Psoas muscle (tissue), 8 donors: Measurements from ENCODE around the gene BRWD1. TPM values are rescaled to one million over a fixed set of nuclear protein-coding genes. Genes with fewer than 3 reads are reported as not detected.

Experiments used
- ATAC-seq, 4 donors: fragments of 200-7000 bp; cut with Tn5 transposase; one replicate each; pipeline ENCODE4 v1.9.1; 2020; ENCODE audit warnings: moderate library complexity in 3 of 4, mild to moderate bottlenecking in 2 of 4
- DNase-seq, 2 donors: peaks; one replicate each; pipeline ENCODE4 v3.0.0-alpha.2; 2020
- H3K27ac ChIP-seq: fragments of 200-600 bp; one replicate; pipeline ENCODE4 v1.8.0; 2022
- H3K27me3 ChIP-seq, 3 donors: fragments of 200-600 bp in 1 of 3; one replicate each; pipeline versions ENCODE4 v1.6.1 to v1.8.0; 2013 to 2022; ENCODE audit warnings: low read length in 2 of 3, mild to moderate bottlenecking in 2 of 3, moderate library complexity in 1 of 3; ENCODE audit not compliant: insufficient read depth in 3 of 3
- H3K36me3 ChIP-seq, 2 donors: fragments of 200-600 bp in 1 of 2; one replicate each; pipeline versions ENCODE4 v1.6.1 to v1.8.0; 2013 to 2022; ENCODE audit warnings: low read depth in 1 of 2, mild to moderate bottlenecking in 1 of 2, moderate library complexity in 1 of 2; ENCODE audit not compliant: insufficient read depth in 1 of 2
- H3K4me1 ChIP-seq: fragments of 200-600 bp; one replicate; pipeline ENCODE4 v1.8.0; 2022
- H3K4me3 ChIP-seq: fragments of 200-600 bp; one replicate; pipeline ENCODE4 v1.8.0; 2022; ENCODE audit warnings: mild to moderate bottlenecking
- H3K9me3 ChIP-seq: fragments of 200-600 bp; one replicate; pipeline ENCODE4 v1.8.0; 2022
- CTCF ChIP-seq: fragments of 200-600 bp; IDR thresholded peaks from one replicate; pipeline ENCODE4 v1.8.0; 2022; ENCODE audit warnings: antibody characterized with exemption
- whole genome bisulfite sequencing, 3 donors: extraction: QIAGEN DNeasy Blood & Tissue Kit; methylation state at CpG; one replicate each; pipeline versions ENCODE4 v1.1.6 to v1.1.7; 2013; 5-methylcytosine and 5-hydroxymethylcytosine counted together
- intact Hi-C, 2 donors: fragments of 100-400 bp; cut with DNase I; formaldehyde crosslinking; loops; one replicate each; pipeline versions ENCODE4 v1.11.0 to v1.14.2; 2022
- long read RNA-seq, 2 donors: library from polyadenylated mRNA; unstranded; transcript quantifications; one replicate each; pipeline ENCODE4 v2.0.0, GENCODE V29; 2021
- polyA plus RNA-seq, 3 donors: library from polyadenylated mRNA; stranded (reverse); fragments of 200-250 nt; gene quantifications; one replicate each; pipeline ENCODE4 v1.2.3, GENCODE V29; 2013
- total RNA-seq, 4 donors: library from RNA; stranded (reverse); fragmentation: NEBNext Ultra II Directional in 2 of 4; extraction: Animal tissue kit (Norgen Biotek cat#: 25700) in 2 of 4; gene quantifications; one replicate each; pipeline versions ENCODE4 v1.2.1 to v1.2.4, GENCODE V29; 2021 to 2023
- donor health status: healthy with polysubstance abuse.
- donor health status: DM: no; HTN: no; CAD: no; lungs with moderate emphysema.
- donor health status: Bipolar disorder and iron deficiency.
- donor health status: healthy.
- donor health status: DM: yes; HTN: yes; CAD: no.
- donor health status: DM: no; HTN: no; CAD: no.
- donor health status: DM: no; HTN: no; CAD: no.
- donor health status: DM: yes; HTN: yes; CAD: no.

The BRWD1 gene
- total RNA-seq (10 to 100 TPM; 30.2 to 33.0 (median 32.0) TPM), polyA plus RNA-seq (10 to 100 TPM; 12.6 to 21.0 (median 13.2) TPM)
- long read RNA-seq, donor 1, full-length matches to known transcripts = 19 of 51 reads
- long read RNA-seq, donor 1, partial matches to known transcripts = 27 of 51 reads
- long read RNA-seq, donor 1, other reads (novel, unspliced or antisense) = 5 of 51 reads
- long read RNA-seq, donor 2, full-length matches to known transcripts = 74 of 113 reads
- long read RNA-seq, donor 2, partial matches to known transcripts = 28 of 113 reads
- long read RNA-seq, donor 2, other reads (novel, unspliced or antisense) = 11 of 113 reads

DNA sequence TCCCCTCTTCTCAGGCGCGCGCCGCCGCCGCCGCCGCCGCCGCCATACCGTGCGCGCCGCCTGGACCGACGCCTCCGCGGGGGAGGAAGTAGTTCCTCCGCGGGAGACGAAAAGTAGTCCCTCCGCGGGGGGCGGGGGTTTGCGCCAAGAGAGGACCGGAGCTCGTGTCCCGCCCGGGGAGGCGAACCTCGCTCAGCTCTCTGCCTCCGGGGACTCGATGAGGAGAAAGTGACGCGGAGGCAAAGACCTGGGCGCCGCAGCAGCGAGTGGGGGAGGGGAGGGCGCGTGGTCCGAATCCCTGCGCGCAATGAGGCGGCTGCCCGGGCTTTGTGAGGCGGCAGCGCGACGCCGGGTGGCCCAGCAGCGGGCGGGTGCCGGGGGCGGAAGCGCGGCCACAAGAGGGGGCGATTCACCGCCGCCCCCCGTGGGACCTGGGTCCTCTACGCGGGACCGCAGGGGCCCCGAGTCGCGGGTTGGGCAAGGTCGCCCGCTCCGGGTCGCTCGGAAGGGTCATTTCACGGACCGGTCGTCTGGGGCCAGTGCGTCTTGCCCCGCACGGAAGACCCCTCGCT is at the start of gene BRWD1:
Gene BRWD1 (minus strand): TSS at position 62 of the 572 bp plus-strand sequence. CDS start 141 bp downstream, outside the sequence.
- intact Hi-C loops = loop anchor here (2.0 to 10.0 kb wide), 3 partner anchors 34 to 131 kb away; partner anchors contain the start of genes HMGN1 (in 1 of the 2) and LCA5L (in 1 of the 2)
- Histone ChIP-seq H3K4me1 (peaks cover 22% of the 10 kb centered on the region), H3K27ac (peak within 1 kb of the TSS; percentile 98), H3K9me3 (no peaks in the 10 kb centered on the region), H3K36me3 (peaks cover 0 to 31% of the 10 kb centered on the region in 2 donors), H3K27me3 (no peaks in the 10 kb centered on the region), H3K4me3 (peak within 1 kb of the TSS; percentile 97)
- DNase-seq = peak; percentile 86 to 93
- WGBS, 3 donors = 1% methylated on average over 49 to 77 of the region's 78 CpGs
- peak; percentile 82 to 88 (median 86) for ATAC-seq
- TF ChIP-seq CTCF = peak; percentile 42

GRCh38 chr21:39362733-39363132 is 49.3 kb upstream of the BRWD1 start:
- ATAC-seq = no peak

DNA sequence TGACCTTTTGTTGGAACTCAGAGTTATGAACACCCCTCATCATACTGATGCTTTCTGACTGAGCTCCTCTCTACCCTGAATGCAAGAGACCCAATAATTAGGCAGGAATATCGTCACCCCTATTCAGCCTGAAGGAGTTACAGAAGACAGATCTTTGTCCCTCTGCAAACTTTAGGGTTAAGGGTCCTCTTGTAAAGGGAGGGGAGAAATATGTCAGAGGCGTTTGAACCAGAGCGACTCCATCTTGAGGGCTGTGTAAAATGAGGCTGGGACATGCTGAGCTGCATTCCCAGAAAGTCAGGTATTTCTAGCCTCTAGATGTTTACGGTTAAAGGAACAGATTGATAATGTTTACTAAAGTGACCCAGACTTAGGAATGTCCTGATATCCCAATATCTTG is 46.0 kb upstream of the BRWD1 start:
- Histone ChIP-seq H3K36me3 (no peaks in the 10 kb centered on the region), H3K4me3 (no peak overlapping the region), H3K9me3 (no peaks in the 10 kb centered on the region), H3K27ac (no peak overlapping the region), H3K27me3 (no peaks in the 10 kb centered on the region), H3K4me1 (no peaks in the 10 kb centered on the region)
- DNase-seq = no peak
- intact Hi-C loops = no loop called here
- no peak for TF ChIP-seq CTCF
- 76 to 78% (median 77%) methylated on average over 4 of the region's 4 CpGs for WGBS, 3 donors
- ATAC-seq = no peak

More at GRCh38 chr21:39362733-39363132, 49.3 kb upstream of the BRWD1 start:
- no peak for TF ChIP-seq CTCF
- no peak overlapping the region for H3K4me3 ChIP-seq
- intact Hi-C loops = no loop called here
- H3K27ac ChIP-seq = no peak overlapping the region
- H3K4me1 ChIP-seq = no peaks in the 10 kb centered on the region
- no peaks in the 10 kb centered on the region for H3K9me3 ChIP-seq
- H3K27me3 ChIP-seq = no peaks in the 10 kb centered on the region
- H3K36me3 ChIP-seq = no peaks in the 10 kb centered on the region
- WGBS, 3 donors = 85 to 94% (median 86%) methylated on average over 3 of the region's 3 CpGs
- DNase-seq = no peak

- no peak overlapping the region for H3K27ac ChIP-seq
- no peaks in the 10 kb centered on the region for H3K27me3 ChIP-seq
- TF ChIP-seq CTCF = no peak
- H3K36me3 ChIP-seq = no peaks in the 10 kb centered on the region
- H3K4me3 ChIP-seq = no peak overlapping the region
- intact Hi-C loops = loop anchor here in 1 of 2 donors (5.0 kb wide), 1 partner anchor 34 kb away; no protein-coding TSS in a partner anchor
- H3K9me3 ChIP-seq = no peaks in the 10 kb centered on the region
- 81 to 85% (median 82%) methylated on average over 3 of the region's 3 CpGs for WGBS, 3 donors
- no peak for ATAC-seq
- no peaks in the 10 kb centered on the region for H3K4me1 ChIP-seq
- no peak for DNase-seq
Observed at GRCh38 chr21:39353295-39353694, 39.9 kb upstream of the BRWD1 start.
